Suprapubic skin (tissue), 4 donors: Measurements from ENCODE around the gene SMPD3. TPM values are rescaled to one million over a fixed set of nuclear protein-coding genes. Genes with fewer than 3 reads are reported as not detected.

Experiments
- DNase-seq, 2 donors: peaks; one replicate each; pipeline ENCODE4 v3.0.0-alpha.2; 2019; ENCODE audit warnings: low spot score in 2 of 2
- H3K27ac ChIP-seq: fragments of 200-600 bp; sonication (generic); one replicate; pipeline ENCODE4 v1.5.1; 2019
- H3K27me3 ChIP-seq: fragments of 200-600 bp; sonication (generic); one replicate; pipeline ENCODE4 v1.5.1; 2019
- H3K36me3 ChIP-seq: fragments of 200-600 bp; sonication (generic); one replicate; pipeline ENCODE4 v1.5.1; 2019
- H3K4me1 ChIP-seq: fragments of 200-600 bp; sonication (generic); one replicate; pipeline ENCODE4 v1.5.1; 2019
- H3K4me3 ChIP-seq: fragments of 200-600 bp; sonication (generic); one replicate; pipeline ENCODE4 v1.5.1; 2019; ENCODE audit warnings: mild to moderate bottlenecking
- H3K9me3 ChIP-seq: fragments of 200-600 bp; sonication (generic); one replicate; pipeline ENCODE4 v1.5.1; 2019
- CTCF ChIP-seq, 2 donors: fragments of 200-600 bp in 1 of 2; fragments of 450-650 bp in 1 of 2; sonication (generic) in 1 of 2; IDR thresholded peaks; one replicate each; pipeline ENCODE4 v1.5.1; 2016 to 2019; ENCODE audit warnings: antibody characterized with exemption in 2 of 2, mild to moderate bottlenecking in 1 of 2, moderate library complexity in 1 of 2
- EP300 ChIP-seq: sonication (generic); formaldehyde crosslinking; IDR thresholded peaks from one replicate; pipeline ENCODE4 v1.6.1; 2017; ENCODE audit warnings: antibody characterized with exemption
- POLR2A ChIP-seq, 2 donors: fragments of 450-650 bp; IDR thresholded peaks; one replicate each; pipeline ENCODE4 v1.6.1; 2017; ENCODE audit warnings: antibody characterized with exemption in 2 of 2, mild to moderate bottlenecking in 2 of 2, moderate library complexity in 2 of 2
- POLR2AphosphoS5 ChIP-seq, 3 donors: sonication (generic); formaldehyde crosslinking; IDR thresholded peaks; one replicate each; pipeline ENCODE4 v1.6.1; 2017; ENCODE audit warnings: antibody characterized with exemption in 3 of 3
- WGBS: methylation state at CpG from one replicate; pipeline ENCODE4 v1.1.5; 2018; 5-methylcytosine and 5-hydroxymethylcytosine counted together
- total RNA-seq, 4 donors: library from RNA; depleted of rRNA; stranded (reverse); fragments of >200 nt; gene quantifications; one replicate each; pipeline ENCODE4 v1.1.0, GENCODE V29; 2016

The SMPD3 gene
- total RNA-seq, 4 donors from 2014 or later = 26.2 to 64.9 (median 39.9) TPM

GRCh38 chr16:68460067-68460466 lies 11.8 kb upstream of the SMPD3 start:
- H3K4me1 ChIP-seq = no peaks in the 10 kb centered on the region
- TF ChIP-seq CTCF (IDR thresholded peaks at IDR 0.05) (no peak), EP300 (no peak), POLR2A (IDR thresholded peaks at IDR 0.05) (no peak), POLR2AphosphoS5 (IDR thresholded peaks at IDR 0.05) (no peak)
- no peaks in the 10 kb centered on the region for H3K9me3 ChIP-seq
- H3K4me3 ChIP-seq = no peak overlapping the region
- H3K27me3 ChIP-seq = peaks cover 3% of the 10 kb centered on the region
- DNase-seq = no peak
- no peak overlapping the region for H3K27ac ChIP-seq
- WGBS = 83% methylated on average over 3 of the region's 3 CpGs
- no peaks in the 10 kb centered on the region for H3K36me3 ChIP-seq

GRCh38 chr16:68459457-68459856 lies 11.1 kb upstream of the SMPD3 start:
- Histone ChIP-seq H3K27me3 (peaks cover 3% of the 10 kb centered on the region), H3K4me3 (no peak overlapping the region), H3K36me3 (no peaks in the 10 kb centered on the region), H3K27ac (no peak overlapping the region), H3K9me3 (no peaks in the 10 kb centered on the region), H3K4me1 (no peaks in the 10 kb centered on the region)
- WGBS = 78% methylated on average over 4 of the region's 4 CpGs
- DNase-seq = no peak
- TF ChIP-seq EP300 (no peak), POLR2A (IDR thresholded peaks at IDR 0.05) (no peak), CTCF (IDR thresholded peaks at IDR 0.05) (no peak), POLR2AphosphoS5 (IDR thresholded peaks at IDR 0.05) (no peak)

- 83% methylated on average over 2 of the region's 2 CpGs for WGBS
- no peak for DNase-seq
- TF ChIP-seq EP300 = no peak
- no peak for TF ChIP-seq POLR2A (IDR thresholded peaks at IDR 0.05)
- TF ChIP-seq POLR2AphosphoS5 (IDR thresholded peaks at IDR 0.05) = no peak
- TF ChIP-seq CTCF (IDR thresholded peaks at IDR 0.05) = no peak
- no peak overlapping the region for H3K27ac ChIP-seq
- no peak overlapping the region for H3K4me3 ChIP-seq
- no peaks in the 10 kb centered on the region for H3K4me1 ChIP-seq
- no peaks in the 10 kb centered on the region for H3K36me3 ChIP-seq
- peaks cover 3% of the 10 kb centered on the region for H3K27me3 ChIP-seq
- no peaks in the 10 kb centered on the region for H3K9me3 ChIP-seq
Observed at GRCh38 chr16:68458551-68458950, 10.2 kb upstream of the SMPD3 start.

- Histone ChIP-seq H3K27ac (no peak overlapping the region), H3K36me3 (no peaks in the 10 kb centered on the region), H3K4me3 (no peak overlapping the region), H3K27me3 (peaks cover 3% of the 10 kb centered on the region), H3K9me3 (no peaks in the 10 kb centered on the region), H3K4me1 (no peaks in the 10 kb centered on the region)
- 90% methylated on average over 3 of the region's 3 CpGs for WGBS
- no peak for DNase-seq
- no peak for TF ChIP-seq POLR2A (IDR thresholded peaks at IDR 0.05)
- no peak for TF ChIP-seq EP300
- TF ChIP-seq POLR2AphosphoS5 (IDR thresholded peaks at IDR 0.05) = no peak
- no peak for TF ChIP-seq CTCF (IDR thresholded peaks at IDR 0.05)
Observed at GRCh38 chr16:68458101-68458500, 9.8 kb upstream of the SMPD3 start.

- no peak overlapping the region for H3K4me3 ChIP-seq
- WGBS = 95% methylated on average over 3 of the region's 3 CpGs
- DNase-seq = no peak
- no peaks in the 10 kb centered on the region for H3K36me3 ChIP-seq
- H3K27me3 ChIP-seq = no peaks in the 10 kb centered on the region
- H3K27ac ChIP-seq = no peak overlapping the region
- no peak for TF ChIP-seq CTCF (IDR thresholded peaks at IDR 0.05)
- no peak for TF ChIP-seq EP300
- TF ChIP-seq POLR2AphosphoS5 (IDR thresholded peaks at IDR 0.05) = no peak
- TF ChIP-seq POLR2A (IDR thresholded peaks at IDR 0.05) = no peak
- H3K9me3 ChIP-seq = no peaks in the 10 kb centered on the region
- no peaks in the 10 kb centered on the region for H3K4me1 ChIP-seq
Observed at GRCh38 chr16:68455631-68456030, 7.3 kb upstream of the SMPD3 start.
